ENCODE measurements around the gene IFRD2. TPM values are rescaled to one million over a fixed set of nuclear protein-coding genes. Genes with fewer than 3 reads are reported as not detected.

The IFRD2 gene
- total and polyA plus RNA-seq, 2 of the 8 experiments (the other 6 are each of a cell fraction or from before 2014, with no cell fraction given) = 76.7 to 88.8 TPM

GRCh38 chr3:50246517-50246954 is 45.7 kb downstream of the IFRD2 start (continued):
- TF ChIP-seq CTCF (IDR thresholded peaks at IDR 0.05; ENCODE audit: control extremely low read depth in 1 of 3, insufficient read depth in 1 of 3, low read depth in 1 of 3, low read length in 3 of 3) (no peak), USF2 (IDR thresholded peaks at IDR 0.05; ENCODE audit: low read length) (no peak), FOSL1 (IDR thresholded peaks at IDR 0.05; ENCODE audit: insufficient read depth, low read depth, low read length) (no peak), GABPA (IDR thresholded peaks at IDR 0.05; ENCODE audit: borderline replicate concordance, insufficient read depth, low read length) (no peak)

Data from H1 (cell line).